ENCODE results near the gene PTPRS.

- TF ChIP-seq GATA2 (IDR thresholded peaks at IDR 0.05; ENCODE audit: low read depth, low read length) (no peak), GATA3 (IDR thresholded peaks at IDR 0.05; ENCODE audit: low read depth, low read length) (no peak)
Measured at GRCh38 chr19:5340637-5341447, at the start of gene PTPRS.

All from SH-SY5Y (cell line).